HG03558 (cell line): ENCODE results near the gene ZNF699.
A peak's percentile ranks its signal among the peaks of the same experiment; 100 is the strongest.
"Not testable (repeated sequence)": the region's sequence is repeated elsewhere in the genome, so short reads cannot be mapped to it uniquely, and the experiment has no call there.

Experiments used
- ATAC-seq: cut with Tn5 transposase; IDR thresholded peaks from one replicate; pipeline ENCODE4 v1.9.1; 2021; ENCODE audit warnings: moderate number of reproducible peaks; ENCODE audit not compliant: unreplicated experiment; ENCODE audit errors: extremely low read depth

The ZNF699 gene

DNA sequence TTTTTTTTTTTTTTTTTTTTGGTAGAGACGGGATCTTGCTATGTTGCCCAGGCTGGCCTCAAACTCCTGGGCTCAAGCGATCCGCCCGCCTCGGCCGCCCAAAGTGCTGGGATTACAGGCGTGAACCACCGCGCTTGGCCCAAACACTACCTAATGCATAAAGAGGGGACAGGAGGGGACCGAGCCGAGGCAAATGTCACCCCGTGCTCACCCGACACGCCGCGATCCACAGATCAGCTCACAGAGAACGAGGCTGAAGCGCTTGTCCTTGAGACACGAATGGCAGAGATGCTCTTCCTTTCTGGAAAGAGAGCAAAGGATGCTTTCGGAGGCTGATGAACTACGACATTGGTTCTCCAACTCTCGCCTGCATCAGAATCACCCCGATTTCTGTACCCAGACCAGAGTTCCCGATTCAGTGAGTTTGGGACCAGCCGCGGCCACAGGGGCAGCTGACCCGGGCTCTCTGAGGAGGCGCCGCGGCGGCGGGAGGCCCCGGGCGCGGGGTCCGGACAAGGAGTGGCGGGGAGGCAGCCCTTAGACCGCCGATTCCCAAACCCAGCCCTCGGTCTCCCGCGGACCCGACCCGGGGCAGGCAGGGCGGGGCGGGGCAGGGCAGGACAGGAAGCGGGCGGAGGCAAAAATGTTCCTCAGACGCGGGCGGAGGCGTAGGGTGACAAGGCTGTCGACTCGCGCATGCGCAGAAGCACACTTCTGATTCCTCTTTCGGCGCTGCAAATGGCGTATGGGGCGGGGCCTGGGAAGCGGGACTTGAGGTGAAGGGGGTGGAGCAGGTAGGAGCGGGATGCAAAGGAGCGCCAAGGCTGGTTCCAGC is at the start of gene ZNF699:
TSS of gene ZNF699 (minus strand) at position 700 of the 835 bp plus-strand sequence. CDS start 4,719 bp downstream, outside the sequence.
- peak; percentile 39 for ATAC-seq

DNA sequence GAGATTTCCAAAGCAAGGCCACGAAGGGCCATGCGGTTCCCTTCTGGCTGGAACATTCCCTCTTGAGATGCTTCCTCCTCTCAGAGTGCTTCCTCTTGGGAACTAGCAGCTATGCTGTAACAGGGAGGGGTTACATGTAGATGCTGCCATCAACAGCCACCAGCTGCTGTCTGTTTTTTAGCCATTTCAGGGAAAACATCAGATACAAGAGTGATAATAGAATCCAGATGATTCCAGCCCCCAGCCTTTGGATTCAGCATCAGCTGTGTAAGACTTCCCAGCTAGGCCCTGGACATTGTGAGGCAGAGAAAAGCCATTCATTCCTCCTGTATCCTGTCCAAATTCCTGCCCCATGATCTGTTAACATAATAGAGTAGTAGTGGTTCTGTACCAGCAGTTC is 45.0 kb upstream of the ZNF699 start:
- no peak for ATAC-seq

DNA sequence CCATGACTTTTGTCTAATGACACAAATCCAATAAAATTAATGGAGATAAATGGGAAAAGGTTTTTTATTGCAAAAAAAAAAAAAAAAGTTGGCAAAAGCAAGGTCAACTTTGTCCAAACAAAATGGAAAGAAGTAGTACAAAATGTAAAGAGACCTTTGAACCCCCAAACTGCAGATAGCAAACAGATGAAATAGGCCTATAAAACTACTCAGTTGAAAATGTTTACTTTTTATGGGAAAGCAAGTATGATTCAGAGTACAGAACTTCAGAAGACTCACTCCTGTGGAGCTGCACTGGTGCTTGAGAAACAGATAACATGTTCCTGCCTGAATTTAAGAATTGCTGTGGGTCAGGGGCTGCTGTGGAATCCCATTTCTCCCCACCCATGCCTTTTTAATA is 43.4 kb upstream of the ZNF699 start:
- no peak for ATAC-seq

DNA sequence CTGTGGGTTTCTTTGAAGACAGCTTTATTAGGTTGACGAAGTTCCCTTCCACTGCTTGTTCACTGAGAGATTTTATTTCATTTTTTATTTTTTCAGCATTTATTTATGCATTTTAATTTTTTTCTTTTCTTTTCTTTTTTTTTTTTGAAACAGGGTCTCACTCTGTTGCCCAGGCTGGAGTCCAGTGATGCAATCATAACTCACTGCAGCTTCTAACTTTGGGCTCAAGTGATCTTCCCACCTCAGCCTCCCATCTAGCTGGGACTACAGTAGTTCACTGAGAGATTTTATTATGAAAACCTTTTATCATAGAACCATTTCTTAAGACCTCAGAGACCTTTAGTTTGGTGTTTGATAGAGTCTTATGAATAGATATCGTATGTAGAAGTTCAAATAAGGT is 42.9 kb upstream of the ZNF699 start:
- ATAC-seq: no peak

DNA sequence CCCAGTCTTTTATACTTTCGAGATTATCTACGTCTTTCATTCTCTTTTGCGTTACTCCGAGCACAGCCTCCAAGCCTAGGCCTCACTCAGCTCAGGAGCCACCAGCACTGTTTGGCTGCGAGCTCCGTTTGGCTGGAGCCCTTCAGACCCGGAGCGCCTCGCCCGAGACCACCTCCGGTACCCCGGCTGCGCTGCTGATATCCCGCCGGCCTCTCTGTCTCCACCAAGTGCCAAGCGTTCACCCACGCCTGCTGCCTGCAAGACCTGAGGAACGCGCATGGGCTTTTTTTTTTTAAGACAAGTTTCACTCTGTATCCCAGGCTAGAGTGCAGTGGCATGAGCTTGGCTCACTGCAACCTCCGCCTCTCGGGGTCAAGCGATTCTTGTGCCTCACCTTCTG is 39.0 kb upstream of the ZNF699 start:
- ATAC-seq: no peak

DNA sequence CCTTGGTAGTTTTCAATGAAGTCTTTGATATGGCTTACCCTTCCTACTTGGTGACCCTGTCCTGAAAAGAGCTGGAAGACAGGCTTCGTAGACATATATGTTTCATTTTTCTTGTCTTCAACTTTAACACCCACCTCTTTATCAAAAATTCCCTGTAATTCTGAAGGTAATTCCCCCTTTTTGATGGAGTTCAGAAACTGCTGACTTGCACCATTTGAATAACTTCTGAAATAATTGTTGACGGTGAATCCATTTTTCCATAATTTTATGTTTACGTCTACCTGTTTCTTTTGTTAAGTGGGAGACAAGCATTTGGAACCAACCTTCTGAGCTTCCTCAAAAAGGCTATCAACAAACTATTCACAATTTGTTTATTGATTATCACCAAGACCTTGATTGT is 38.6 kb upstream of the ZNF699 start:
- ATAC-seq: no peak

DNA sequence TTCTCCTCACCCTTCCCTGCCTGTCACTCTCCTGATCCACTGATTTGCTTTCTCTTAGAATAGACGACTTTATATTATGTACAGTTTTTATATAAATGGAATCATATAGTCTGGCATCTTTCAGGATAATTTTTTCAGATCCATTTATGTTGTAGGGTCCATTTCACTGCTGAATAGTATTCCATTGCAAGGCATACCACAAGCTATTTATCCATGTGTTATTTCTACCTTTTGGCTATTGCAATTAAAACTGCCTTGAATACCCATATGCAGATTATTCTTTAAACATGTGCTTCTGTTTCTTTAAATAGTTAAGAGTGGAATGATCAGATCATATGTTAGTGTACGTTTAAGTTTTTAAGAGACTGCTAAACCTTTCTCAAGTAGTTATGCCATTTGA is 35.4 kb upstream of the ZNF699 start:
- ATAC-seq: no peak

DNA sequence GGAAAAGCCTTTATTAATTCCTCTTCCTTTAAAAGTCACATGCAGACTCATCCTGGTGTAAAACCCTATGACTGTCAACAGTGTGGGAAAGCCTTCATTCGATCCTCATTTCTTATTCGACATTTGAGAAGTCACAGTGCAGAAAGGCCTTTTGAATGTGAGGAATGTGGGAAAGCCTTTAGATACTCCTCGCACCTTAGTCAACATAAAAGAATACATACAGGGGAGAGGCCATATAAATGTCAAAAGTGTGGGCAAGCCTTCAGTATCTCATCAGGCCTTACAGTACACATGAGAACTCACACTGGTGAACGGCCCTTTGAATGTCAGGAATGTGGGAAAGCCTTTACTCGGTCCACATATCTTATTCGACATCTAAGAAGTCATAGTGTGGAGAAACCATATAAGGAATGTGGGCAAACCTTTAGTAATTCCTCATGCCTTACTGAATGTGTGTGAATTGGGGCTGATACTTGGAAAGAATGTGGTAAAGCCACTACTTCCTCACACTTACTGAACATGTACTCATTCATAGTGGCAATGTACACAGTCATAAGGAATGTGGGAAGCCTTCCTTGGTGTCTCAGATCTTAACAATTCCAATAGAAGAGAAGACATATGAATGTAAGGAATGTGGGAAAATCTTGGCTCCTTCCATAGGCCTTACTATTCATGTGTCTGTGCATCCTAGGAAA is 33.1 kb upstream of the ZNF699 start:
- ATAC-seq: no peak

DNA sequence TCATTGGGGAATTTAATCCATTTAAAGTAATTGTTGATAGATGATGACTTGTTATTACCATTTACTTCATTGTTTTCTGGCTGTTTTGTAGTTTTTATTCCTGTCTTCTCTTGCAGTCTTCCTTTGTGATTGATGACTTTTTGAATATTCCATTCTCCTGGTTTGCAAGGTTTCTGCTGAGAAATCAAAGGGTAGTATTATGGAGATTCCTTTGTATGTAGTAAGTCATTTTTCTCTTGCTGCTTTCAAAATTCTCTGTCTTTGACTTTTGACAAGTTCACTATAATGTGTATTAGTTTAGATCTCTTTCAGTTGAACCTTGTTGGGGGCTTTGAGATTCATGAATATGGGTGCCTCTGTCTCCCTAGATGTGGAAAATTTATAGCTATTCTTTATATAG is 20.4 kb upstream of the ZNF699 start:
- ATAC-seq: no peak

DNA sequence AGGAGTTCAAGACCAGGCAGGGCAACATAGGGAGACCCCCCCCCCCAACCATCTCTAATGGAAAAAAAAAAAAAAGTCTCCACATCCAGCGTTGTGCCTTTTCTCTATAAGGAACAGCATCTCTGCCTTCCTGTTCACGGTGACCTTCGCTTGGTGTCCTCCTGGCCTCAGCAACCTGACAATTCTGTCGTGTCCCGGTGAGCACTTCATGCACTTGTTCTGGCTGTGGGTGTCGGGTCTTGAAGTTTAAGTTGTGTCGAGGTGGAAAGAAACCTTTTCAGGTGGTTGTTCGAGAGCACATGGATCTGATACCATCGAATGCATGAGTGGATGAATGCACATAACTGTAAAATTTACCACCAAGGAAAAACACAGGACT is 14.9 kb upstream of the ZNF699 start:
- no peak for ATAC-seq

DNA sequence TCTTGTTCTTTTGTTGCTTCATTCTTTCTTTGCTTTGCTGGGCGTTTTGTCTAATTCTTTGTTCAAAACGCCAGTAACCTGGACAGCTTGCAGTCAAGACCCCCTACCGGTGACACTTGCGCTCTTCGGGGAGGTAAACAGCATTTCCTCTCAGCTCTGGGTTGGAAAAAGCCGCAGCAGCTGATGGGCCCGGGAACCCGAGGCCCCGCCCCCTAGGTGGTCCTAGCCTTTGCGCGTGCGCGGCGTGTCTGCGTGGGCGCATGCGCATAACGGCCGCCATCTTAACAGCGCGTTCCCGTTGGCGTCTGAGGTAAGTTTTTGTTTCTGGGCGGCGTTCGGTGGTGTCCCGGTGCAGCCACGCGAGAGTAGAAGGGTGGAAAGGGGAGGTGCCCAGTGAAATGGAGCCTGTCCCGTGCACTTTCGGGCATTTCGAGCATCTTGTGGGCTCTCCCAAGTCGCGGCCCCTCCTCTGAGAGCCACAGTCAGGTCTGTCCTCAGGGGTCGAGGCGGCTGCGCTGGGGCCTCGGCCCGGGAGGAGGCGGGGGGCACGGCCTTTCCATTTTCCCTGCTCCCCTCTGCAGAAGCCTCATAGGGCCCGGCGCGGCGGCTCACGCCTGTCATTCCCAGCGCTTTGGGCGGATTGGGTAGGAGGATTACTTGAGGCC is 14.4 kb upstream of the ZNF699 start, which contains the start of gene ZNF559:
TSS of gene ZNF559 (plus strand) at position 261 of the 665 bp plus-strand sequence. CDS start 14,371 bp downstream, outside the sequence.
- ATAC-seq: peak; percentile 94

DNA sequence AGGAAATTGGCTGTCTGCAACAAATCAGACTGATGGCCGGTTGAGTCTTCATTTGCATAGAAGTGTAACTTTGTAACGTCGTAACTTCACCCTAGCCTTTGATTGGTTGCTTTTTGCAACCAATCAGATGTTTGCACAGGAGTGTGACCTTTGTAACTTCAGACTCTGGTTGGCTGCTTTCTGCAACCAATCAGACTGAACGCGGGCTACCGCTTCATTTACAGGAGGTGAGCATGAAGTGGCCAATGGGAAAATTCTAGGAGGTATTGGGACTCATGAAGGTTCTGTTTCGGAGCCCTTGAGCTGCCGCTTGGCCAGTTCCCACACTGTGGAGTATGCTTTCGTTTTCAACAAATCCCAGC is 13.9 kb upstream of the ZNF699 start:
- peak; percentile 5 for ATAC-seq

DNA sequence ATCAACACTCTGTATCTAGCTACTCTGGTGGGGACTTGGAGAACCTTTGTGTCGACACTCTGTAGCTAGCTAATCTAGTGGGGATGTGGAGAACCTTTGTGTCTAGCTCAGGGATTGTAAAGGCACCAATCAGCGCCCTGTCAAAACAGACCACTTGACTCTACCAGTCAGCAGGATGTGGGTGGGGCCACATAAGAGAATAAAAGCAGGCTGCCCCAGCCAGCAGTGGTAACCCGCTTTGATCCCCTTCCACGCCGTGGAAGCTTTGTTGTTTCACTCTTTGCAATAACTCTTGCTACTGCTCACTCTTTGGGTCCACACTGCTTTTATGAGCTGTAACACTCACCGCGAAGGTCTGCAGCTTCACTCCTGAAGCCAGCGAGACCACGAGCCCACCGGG is 12.6 kb upstream of the ZNF699 start:
- ATAC-seq: not testable (repeated sequence)

DNA sequence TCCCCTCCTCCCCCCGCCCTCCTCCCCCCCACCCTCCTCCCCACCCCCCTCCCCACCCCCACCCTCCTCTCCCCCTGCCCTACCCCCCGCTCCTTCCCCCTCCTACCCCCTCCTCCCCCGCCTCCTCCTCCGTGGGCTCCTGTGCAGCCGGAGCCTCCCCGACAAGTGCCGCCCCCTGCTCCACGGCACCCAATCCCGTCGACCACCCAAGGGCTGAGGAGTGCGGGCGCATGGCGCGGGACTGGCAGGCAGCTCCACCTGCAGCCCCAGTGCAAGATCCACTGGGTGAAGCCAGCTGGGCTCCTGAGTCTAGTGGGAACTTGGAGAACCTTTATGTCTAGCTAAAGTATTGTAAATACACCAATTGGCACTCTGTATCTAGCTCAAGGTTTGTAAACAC is 12.1 kb upstream of the ZNF699 start:
- not testable (repeated sequence) for ATAC-seq

DNA sequence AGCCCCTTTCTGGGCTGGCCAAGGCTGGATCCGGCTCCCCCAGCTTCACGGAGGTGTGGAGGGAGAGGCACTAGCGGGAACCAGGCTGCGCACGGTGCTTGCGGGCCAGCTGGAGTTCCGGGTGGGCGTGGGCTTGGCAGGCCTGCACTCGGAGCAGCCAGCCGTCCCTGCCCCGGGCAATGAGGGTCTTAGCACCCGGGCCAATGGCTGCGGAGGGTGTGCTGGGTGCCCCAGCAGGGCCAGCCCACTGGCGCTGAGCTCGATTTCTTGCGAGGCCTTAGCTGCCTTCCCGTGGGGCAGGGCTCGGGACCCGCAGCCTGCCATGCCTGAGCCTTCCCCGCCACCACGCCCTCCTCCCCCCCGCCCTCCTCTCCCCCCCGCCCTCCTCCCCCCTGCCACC is 11.7 kb upstream of the ZNF699 start:
- no peak for ATAC-seq

DNA sequence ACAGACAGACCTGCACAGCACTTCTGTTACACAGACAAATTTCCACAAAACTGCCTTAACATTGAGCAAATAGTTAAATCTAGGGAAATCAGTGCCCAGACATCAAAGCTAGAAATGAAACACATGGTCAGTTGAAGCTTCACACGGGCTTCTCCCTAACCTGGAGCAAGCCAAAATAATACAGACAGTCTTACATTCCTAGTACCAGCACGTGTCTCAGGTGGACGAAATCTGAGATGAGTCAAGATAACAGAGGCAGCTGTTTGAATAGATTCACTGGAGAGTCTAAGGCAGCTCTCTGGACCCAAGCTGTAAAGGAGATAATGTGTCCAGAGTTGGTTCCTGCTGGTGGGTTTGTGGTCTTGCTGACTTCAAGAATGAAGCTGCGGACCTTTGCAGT is 4.1 kb upstream of the ZNF699 start:
- ATAC-seq: no peak

DNA sequence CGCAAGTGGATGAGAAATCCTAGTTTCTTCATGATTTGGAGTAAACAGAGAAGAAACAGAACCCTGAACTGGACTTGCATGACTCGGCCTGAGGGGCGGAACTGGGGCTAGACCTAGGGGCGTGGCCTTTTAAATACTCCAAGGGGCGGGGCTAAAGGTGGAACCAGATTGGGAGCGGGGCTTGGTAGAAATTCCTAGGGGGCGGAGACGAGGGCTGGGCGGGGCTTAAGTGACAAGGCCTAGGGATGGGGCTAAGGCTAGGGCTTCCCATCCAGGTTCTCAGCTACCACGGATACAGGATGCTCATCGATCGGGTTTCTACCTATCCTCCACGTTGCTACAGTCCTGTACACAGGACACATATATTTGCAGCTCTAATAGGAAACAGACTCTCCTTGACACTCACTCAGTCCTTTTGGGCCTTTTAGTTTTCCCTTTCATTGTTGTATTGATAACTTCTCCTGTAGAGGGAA is 372 bp upstream of the ZNF699 start:
- ATAC-seq: peak; percentile 15

DNA sequence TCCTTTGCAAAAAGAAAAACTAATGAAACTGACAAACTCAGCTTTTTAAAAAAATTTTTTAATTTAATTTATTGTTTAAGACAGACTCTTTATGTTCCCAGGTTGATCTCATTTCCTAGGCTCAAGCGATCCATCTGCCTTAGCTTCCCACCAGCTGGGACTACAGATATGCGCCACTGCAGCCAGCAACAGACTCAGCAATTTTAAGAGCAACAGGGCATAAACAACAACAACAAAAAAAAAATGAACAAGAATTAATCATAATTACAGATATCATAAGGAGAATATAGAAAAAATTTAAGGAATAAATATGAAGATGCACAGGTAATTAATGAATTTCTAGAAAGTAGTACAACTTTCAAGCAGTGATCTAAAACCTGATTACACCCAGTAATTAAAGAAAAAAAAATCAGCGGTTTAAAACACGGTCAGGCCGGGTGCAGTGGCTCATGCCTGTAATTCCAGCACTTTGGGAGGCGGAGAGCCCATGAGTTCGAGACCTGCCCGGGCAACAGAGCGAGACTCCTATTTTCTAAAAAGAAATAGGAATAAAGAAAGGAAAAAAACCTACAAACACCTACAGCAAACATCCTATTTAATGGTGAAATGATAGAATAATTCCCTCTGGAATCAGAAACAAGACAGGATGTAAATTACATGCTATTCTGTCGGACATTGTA is 1.4 kb downstream of the ZNF699 start:
- no peak for ATAC-seq

DNA sequence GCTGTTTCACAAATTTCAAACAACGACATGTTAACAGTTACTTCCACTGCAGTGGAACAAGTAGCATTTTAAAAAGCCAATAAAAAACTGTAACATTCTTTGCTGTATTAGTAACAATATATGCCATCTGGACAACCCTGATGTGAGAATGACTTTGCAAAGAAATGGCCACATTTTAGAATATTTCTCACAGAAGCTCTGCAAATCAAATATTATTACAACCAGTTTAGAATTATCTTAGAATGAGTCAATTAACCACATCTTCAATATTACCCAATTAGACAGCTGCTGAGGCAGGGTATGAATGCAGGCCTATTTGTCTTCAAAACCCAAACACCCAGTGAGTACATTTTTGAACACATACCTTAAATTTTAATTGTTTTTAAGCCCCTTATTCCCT is 3.2 kb downstream of the ZNF699 start:
- no peak for ATAC-seq

DNA sequence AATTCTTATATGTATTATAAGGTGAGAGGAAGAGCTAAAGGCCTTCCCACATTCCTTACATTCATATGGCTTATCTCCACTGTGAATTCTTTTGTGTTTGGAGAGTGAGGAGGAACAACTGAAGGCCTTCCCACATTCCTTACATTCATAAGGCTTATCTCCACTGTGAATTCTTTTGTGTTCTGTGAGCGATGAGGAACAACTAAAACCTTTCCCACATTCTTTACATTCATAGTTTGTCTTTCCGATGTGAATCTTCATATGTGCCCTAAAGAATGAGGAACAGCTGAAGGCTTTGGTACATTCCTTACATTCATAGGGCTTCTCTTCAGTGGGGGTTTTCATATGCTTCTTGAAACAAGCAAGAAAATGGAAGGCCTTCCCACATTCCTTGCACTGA is 13.3 kb downstream of the ZNF699 start:
- no peak for ATAC-seq
